ENCODE measurements around the gene BRINP1.

Gene BRINP1

GRCh38 chr9:119349351-119349825, 19.8 kb downstream of the BRINP1 start:
- DNase-seq (ENCODE audit: insufficient read length, low spot score) = no peak
- FAIRE-seq = no peak

DNA sequence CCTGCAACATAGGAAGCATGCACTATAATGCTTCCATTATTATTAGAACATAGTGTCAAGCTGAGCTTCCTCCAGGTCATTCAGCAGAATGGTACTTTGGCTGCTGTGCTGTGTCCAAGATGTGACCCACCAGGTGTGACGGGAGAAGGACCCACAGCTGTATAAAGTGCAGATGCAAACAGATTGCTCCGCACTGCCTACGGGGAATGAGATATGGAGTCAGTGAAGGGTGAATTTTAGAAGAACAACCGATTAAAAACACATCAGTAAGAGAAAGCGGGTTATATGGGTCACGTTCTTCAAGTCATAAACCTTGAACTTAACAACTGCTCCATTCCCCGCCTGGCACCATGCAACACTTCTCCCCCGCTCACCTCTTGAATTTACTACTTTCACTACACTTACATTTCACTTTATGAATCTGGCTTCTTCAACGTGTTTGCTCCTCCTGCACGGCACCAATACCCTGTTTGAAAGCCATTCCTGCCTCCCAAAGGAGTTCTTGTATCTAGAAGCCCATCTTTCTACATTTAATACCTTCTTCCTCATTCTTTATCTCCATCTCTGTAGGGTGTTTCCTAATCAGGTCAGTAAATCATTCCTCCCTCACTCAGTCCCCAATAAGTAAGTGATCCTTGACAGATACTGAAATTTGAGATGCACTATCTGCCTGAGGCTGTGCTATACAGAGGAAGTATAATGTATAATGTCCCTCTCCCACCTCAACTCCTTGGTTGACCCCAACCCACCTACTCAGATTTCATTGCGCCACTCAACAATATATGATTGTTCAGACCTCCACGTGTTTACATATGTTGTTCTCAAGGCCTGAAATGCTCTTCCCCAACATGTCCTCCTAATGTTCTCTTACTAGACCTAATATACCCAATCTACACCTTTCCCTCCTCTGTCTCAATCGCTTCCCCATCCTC, 25.9 kb downstream of the BRINP1 start:
- DNase-seq (ENCODE audit: insufficient read length, low spot score) (no peak), FAIRE-seq (no peak)

DNA sequence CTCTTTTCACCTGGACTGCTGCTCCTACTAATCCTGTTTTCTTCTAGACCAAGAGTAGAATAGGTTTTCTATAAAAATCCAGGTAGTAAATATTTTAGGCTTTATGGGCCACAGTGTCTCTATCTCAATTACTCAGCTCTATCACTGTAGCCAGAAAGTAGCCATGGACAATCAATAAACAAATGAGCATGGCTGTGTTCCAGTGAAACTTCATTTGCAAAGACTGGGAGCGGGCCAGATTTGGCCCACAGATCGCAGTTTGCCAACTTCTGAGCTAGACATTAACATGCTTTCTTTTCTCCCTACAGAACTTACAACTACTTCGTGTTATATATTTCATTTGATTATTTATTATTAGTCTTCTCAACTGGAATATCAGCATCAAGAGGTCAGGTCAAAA, 30.2 kb downstream of the BRINP1 start:
- FAIRE-seq = no peak
- DNase-seq (ENCODE audit: insufficient read length, low spot score) = no peak

- DNase-seq (ENCODE audit: insufficient read length, low spot score) = no peak
Measured at GRCh38 chr9:119337573-119337972, 31.7 kb downstream of the BRINP1 start.

GRCh38 chr9:119334745-119335144, 34.5 kb downstream of the BRINP1 start:
- no peak for FAIRE-seq
- no peak for DNase-seq (ENCODE audit: insufficient read length, low spot score)

More at GRCh38 chr9:119337573-119337972, 31.7 kb downstream of the BRINP1 start:
- FAIRE-seq = no peak

GRCh38 chr9:119333507-119334229, 35.6 kb downstream of the BRINP1 start:
- DNase-seq (ENCODE audit: insufficient read length, low spot score) (no peak), FAIRE-seq (no peak)

DNA sequence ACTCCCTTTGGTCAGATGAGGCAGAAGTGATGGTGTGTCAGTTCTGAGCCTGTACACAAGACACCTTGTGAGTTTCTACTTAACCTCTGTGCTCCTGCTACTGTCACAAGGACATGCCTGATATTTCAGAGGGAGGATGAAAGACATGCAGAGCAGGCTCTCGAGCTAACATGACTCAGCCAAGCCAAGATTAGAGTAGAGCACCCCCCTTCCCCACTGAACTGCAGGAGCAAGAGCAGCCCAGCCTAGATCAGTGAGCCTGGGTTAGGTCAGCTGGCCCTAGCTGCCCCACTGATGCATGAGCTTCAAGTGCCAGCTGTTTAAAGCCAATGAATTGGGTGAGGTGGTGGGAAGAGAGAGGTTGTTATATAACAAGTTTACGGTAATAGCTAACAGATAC, 36.7 kb downstream of the BRINP1 start:
- FAIRE-seq (no peak), DNase-seq (ENCODE audit: insufficient read length, low spot score) (no peak)

GRCh38 chr9:119322184-119322583, 47.1 kb downstream of the BRINP1 start:
- DNase-seq (ENCODE audit: insufficient read length, low spot score) = no peak
- no peak for FAIRE-seq

GRCh38 chr9:119318371-119318770, 50.9 kb downstream of the BRINP1 start:
- FAIRE-seq = no peak
- DNase-seq (ENCODE audit: insufficient read length, low spot score) = no peak

DNA sequence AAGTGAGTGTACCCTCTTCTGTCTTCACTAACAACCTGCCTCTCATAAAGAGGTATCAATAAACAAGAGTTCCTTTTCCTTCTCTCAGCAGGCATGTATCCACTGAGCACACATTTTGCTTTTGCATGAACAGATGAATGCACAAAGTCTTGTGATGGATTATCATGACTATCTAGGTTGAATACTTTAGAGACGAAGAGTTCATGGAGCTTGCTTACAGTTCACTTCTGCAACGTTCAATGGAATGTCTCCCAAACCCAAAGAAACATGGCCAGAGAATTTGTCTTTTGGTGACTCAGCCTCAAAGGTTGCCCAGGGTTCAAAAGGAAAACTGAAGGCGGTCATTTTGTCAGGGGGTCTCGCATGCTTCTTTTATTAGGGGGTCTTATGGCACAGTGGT, 55.4 kb downstream of the BRINP1 start:
- FAIRE-seq = no peak

GRCh38 chr9:119310741-119311140, 58.5 kb downstream of the BRINP1 start:
- DNase-seq (ENCODE audit: insufficient read length, low spot score) (no peak), FAIRE-seq (no peak)

More for the DNA sequence above, 55.4 kb downstream of the BRINP1 start:
- no peak for DNase-seq (ENCODE audit: insufficient read length, low spot score)

DNA sequence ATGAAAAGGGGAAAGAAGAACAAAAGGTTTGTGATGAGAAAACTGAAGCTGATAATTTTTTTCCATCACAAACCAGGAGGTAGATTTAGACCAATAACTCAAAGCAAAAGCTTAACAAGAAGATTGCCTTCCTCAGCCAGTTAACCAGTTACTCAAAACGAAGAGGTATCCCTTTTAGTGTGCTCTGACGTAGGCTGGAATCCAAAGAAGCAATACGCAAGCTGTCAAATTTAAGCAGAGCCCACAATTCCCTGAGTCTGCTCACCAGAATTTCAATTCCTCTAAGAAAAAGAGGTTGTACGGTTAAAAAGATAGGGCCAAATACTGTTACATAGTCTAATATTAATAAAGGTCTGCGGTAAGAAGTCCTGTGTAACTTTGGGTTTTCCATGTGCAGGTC, 61.8 kb downstream of the BRINP1 start:
- DNase-seq (ENCODE audit: insufficient read length, low spot score) = no peak
- no peak for FAIRE-seq

GRCh38 chr9:119304555-119304954, 64.7 kb downstream of the BRINP1 start:
- DNase-seq (ENCODE audit: insufficient read length, low spot score) (no peak), FAIRE-seq (no peak)

DNA sequence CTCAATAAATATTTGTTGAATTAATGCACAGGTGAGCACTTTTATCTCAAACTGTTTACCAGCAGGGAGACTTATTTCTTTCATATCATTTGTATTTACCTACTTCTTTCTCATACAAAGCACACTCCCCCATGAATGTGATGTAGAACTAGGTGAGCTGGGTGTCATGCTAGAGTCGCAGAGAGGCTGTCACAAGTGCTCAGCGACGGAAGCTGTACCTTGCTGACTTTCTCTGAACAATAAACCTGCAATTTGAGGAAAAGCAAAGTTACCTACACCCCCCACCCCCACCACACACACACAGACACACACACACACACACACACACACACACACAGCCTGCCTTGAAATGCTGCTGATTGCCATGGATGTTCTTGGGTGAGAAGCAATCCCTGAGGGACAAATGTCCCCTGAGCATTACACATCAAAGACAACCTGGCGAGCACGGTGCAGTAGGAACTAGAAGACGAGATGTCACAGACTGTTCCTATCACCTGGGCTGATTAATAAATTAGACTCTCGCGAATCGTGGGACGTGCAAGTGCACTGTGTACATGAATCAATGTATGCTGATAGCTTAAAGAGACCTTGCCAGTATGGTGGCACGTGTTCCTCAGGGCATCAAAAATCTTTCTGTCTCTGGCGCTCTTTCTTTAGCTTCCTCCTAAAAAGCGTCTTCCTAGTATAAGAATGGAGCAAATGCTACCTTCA, 66.1 kb downstream of the BRINP1 start:
- no peak for DNase-seq (ENCODE audit: insufficient read length, low spot score)
- no peak for FAIRE-seq

DNA sequence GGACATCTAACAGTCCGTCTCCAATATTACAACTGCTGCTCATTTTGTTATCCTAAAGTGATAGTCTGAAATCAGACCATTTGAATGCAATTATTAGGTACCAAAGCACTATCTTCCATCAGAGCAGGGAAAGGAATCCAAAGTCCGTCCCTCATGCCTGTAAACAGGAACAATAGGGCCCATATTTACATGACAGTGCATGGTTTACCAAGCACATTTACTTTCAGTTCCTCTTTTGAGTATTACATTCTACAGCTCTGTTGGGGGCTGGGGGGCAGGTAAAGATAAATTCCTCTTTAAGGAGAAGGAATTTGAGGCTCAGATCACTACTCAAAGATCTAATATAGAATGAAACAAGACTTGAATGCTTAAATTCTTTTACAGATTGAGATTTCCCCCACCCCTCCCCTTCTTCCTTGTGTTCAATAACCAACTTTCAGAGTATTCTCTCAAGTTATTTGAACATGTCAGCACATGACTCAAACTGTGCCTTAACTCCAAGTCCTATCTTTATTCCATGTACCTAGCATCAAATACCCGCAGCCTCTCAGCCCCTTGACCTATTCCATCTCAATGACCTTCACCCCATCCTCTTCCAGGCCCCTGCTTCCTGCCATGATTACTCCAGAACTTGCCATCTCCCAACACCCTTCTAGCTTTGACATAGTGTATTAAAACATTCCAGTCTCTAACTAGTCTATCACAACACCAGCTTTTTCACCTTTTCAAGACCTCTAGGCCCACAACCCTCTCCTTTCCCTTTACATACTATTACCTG, 71.0 kb downstream of the BRINP1 start:
- DNase-seq (ENCODE audit: insufficient read length, low spot score) (no peak), FAIRE-seq (no peak)

- FAIRE-seq (no peak), DNase-seq (ENCODE audit: insufficient read length, low spot score) (no peak)
Measured at GRCh38 chr9:119291554-119291953, 77.7 kb downstream of the BRINP1 start.

GRCh38 chr9:119289740-119290433, 79.3 kb downstream of the BRINP1 start:
- no peak for FAIRE-seq
- DNase-seq (ENCODE audit: insufficient read length, low spot score) = no peak

- no peak for FAIRE-seq
- DNase-seq (ENCODE audit: insufficient read length, low spot score) = no peak
Measured at GRCh38 chr9:119284587-119285337, 84.5 kb downstream of the BRINP1 start.

GRCh38 chr9:119284118-119284517, 85.1 kb downstream of the BRINP1 start:
- DNase-seq (ENCODE audit: insufficient read length, low spot score) (no peak), FAIRE-seq (no peak)

Measured in HTR-8/SVneo (cell line).